ENCODE data around the gene HPX.

DNA sequence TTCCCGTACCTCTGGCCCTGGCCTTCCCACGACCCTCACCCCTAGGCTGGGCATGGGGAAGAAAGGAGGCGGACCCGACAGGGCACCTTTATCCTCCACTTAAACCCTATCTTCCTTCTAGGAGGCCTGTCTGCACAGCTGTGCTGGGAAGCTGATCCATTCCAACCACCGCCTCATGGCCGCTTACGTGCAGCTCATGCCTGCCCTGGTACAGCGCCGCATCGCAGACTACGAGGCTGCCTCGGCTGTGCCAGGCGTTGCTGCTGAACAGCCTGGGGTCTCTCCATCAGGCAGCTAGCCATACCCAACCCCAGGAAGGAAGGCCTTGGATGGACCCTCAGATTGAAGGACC, 41.1 kb upstream of the HPX start:
- TF ChIP-seq, protein P1, sequence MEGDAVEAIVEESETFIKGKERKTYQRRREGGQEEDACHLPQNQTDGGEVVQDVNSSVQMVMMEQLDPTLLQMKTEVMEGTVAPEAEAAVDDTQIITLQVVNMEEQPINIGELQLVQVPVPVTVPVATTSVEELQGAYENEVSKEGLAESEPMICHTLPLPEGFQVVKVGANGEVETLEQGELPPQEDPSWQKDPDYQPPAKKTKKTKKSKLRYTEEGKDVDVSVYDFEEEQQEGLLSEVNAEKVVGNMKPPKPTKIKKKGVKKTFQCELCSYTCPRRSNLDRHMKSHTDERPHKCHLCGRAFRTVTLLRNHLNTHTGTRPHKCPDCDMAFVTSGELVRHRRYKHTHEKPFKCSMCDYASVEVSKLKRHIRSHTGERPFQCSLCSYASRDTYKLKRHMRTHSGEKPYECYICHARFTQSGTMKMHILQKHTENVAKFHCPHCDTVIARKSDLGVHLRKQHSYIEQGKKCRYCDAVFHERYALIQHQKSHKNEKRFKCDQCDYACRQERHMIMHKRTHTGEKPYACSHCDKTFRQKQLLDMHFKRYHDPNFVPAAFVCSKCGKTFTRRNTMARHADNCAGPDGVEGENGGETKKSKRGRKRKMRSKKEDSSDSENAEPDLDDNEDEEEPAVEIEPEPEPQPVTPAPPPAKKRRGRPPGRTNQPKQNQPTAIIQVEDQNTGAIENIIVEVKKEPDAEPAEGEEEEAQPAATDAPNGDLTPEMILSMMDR (IDR thresholded peaks at IDR 0.05), result no peak
- no peak for TF ChIP-seq POLR2A (IDR thresholded peaks at IDR 0.05)
